ENCODE measurements around the gene TNFRSF12A. TPM values are rescaled to one million over a fixed set of nuclear protein-coding genes. Genes with fewer than 3 reads are reported as not detected.
A peak's percentile ranks its signal among the peaks of the same experiment; 100 is the strongest.

The TNFRSF12A gene
- total RNA-seq: 10 to 100 TPM in 3 of 4 donors, 1 to 10 TPM in 1; 2.3 to 59.6 (median 30.5) TPM

GRCh38 chr16:3020247-3020603, at the start of gene TNFRSF12A:
Gene TNFRSF12A (plus strand): TSS chr16:3020368. CDS start chr16:3020398, 30 bp downstream.
- H3K36me3 ChIP-seq: no peaks in the 10 kb centered on the region
- no peak for DNase-seq (ENCODE audit: low spot score in 2 of 2)
- peaks cover 19% of the 10 kb centered on the region for H3K27me3 ChIP-seq
- H3K9me3 ChIP-seq: no peaks in the 10 kb centered on the region
- no CpG with 5 or more reads among the region's 49 CpGs for WGBS
- TF ChIP-seq EP300 (IDR thresholded peaks at IDR 0.05) (no peak), POLR2A (IDR thresholded peaks at IDR 0.05) (peak in 1 of 2 donors; percentile 80), CTCF (IDR thresholded peaks at IDR 0.05) (no peak), POLR2AphosphoS5 (IDR thresholded peaks at IDR 0.05) (peak in 1 of 3 donors; percentile 24)
- H3K4me1 ChIP-seq: peaks cover 58% of the 10 kb centered on the region
- H3K4me3 ChIP-seq: peak within 1 kb of the TSS; percentile 60
- peak within 1 kb of the TSS; percentile 90 for H3K27ac ChIP-seq

- peak overlapping the region; percentile 87 for H3K4me3 ChIP-seq
- no peak overlapping the region for H3K27ac ChIP-seq
- DNase-seq (ENCODE audit: low spot score in 2 of 2): no peak
- H3K4me1 ChIP-seq: peaks cover 49% of the 10 kb centered on the region
- TF ChIP-seq POLR2A (IDR thresholded peaks at IDR 0.05): no peak
- no peak for TF ChIP-seq POLR2AphosphoS5 (IDR thresholded peaks at IDR 0.05)
- TF ChIP-seq EP300 (IDR thresholded peaks at IDR 0.05): no peak
- no peak for TF ChIP-seq CTCF (IDR thresholded peaks at IDR 0.05)
- 67% methylated on average over 6 of the region's 6 CpGs for WGBS
- H3K36me3 ChIP-seq: no peaks in the 10 kb centered on the region
- H3K9me3 ChIP-seq: no peaks in the 10 kb centered on the region
- H3K27me3 ChIP-seq: peaks cover 25% of the 10 kb centered on the region
Observed at GRCh38 chr16:2970563-2970962, 49.6 kb upstream of the TNFRSF12A start.

GRCh38 chr16:2971134-2971984, 48.8 kb upstream of the TNFRSF12A start:
- WGBS: 81% methylated on average over 8 of the region's 35 CpGs
- no peaks in the 10 kb centered on the region for H3K9me3 ChIP-seq
- TF ChIP-seq POLR2A (IDR thresholded peaks at IDR 0.05) (no peak), POLR2AphosphoS5 (IDR thresholded peaks at IDR 0.05) (no peak), CTCF (IDR thresholded peaks at IDR 0.05) (no peak), EP300 (IDR thresholded peaks at IDR 0.05) (no peak)
- H3K4me3 ChIP-seq: no peak overlapping the region
- peaks cover 17% of the 10 kb centered on the region for H3K27me3 ChIP-seq
- DNase-seq (ENCODE audit: low spot score in 2 of 2): no peak
- peaks cover 43% of the 10 kb centered on the region for H3K4me1 ChIP-seq
- no peaks in the 10 kb centered on the region for H3K36me3 ChIP-seq
- no peak overlapping the region for H3K27ac ChIP-seq

- Histone ChIP-seq H3K36me3 (no peaks in the 10 kb centered on the region), H3K4me3 (no peak overlapping the region), H3K4me1 (peaks cover 35% of the 10 kb centered on the region), H3K9me3 (no peaks in the 10 kb centered on the region), H3K27me3 (peaks cover 8% of the 10 kb centered on the region), H3K27ac (no peak overlapping the region)
- WGBS: 86% methylated on average over 10 of the region's 15 CpGs
- no peak for TF ChIP-seq POLR2AphosphoS5 (IDR thresholded peaks at IDR 0.05)
- no peak for TF ChIP-seq EP300 (IDR thresholded peaks at IDR 0.05)
- no peak for TF ChIP-seq CTCF (IDR thresholded peaks at IDR 0.05)
- TF ChIP-seq POLR2A (IDR thresholded peaks at IDR 0.05): no peak
- DNase-seq (ENCODE audit: low spot score in 2 of 2): no peak
Observed at GRCh38 chr16:2971985-2972784, 48.0 kb upstream of the TNFRSF12A start.

- TF ChIP-seq CTCF (IDR thresholded peaks at IDR 0.05): no peak
- Histone ChIP-seq H3K9me3 (no peaks in the 10 kb centered on the region), H3K36me3 (no peaks in the 10 kb centered on the region), H3K27ac (no peak overlapping the region), H3K4me3 (no peak overlapping the region), H3K4me1 (peaks cover 26% of the 10 kb centered on the region), H3K27me3 (no peaks in the 10 kb centered on the region)
- 75% methylated on average over 2 of the region's 5 CpGs for WGBS
- no peak for DNase-seq (ENCODE audit: low spot score in 2 of 2)
Observed at GRCh38 chr16:2973093-2973492, 47.1 kb upstream of the TNFRSF12A start.
